ENCODE data around the gene PPAT.

GRCh38 chr4:56409511-56410090, 25.8 kb downstream of the PPAT start:
- no peak for TF ChIP-seq EZH2 (IDR thresholded peaks at IDR 0.05; ENCODE audit: borderline replicate concordance, insufficient read depth, low read depth, low read length, poor library complexity, severe bottlenecking)
- TF ChIP-seq, protein P1, sequence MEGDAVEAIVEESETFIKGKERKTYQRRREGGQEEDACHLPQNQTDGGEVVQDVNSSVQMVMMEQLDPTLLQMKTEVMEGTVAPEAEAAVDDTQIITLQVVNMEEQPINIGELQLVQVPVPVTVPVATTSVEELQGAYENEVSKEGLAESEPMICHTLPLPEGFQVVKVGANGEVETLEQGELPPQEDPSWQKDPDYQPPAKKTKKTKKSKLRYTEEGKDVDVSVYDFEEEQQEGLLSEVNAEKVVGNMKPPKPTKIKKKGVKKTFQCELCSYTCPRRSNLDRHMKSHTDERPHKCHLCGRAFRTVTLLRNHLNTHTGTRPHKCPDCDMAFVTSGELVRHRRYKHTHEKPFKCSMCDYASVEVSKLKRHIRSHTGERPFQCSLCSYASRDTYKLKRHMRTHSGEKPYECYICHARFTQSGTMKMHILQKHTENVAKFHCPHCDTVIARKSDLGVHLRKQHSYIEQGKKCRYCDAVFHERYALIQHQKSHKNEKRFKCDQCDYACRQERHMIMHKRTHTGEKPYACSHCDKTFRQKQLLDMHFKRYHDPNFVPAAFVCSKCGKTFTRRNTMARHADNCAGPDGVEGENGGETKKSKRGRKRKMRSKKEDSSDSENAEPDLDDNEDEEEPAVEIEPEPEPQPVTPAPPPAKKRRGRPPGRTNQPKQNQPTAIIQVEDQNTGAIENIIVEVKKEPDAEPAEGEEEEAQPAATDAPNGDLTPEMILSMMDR (IDR thresholded peaks at IDR 0.05): no peak
